ENCODE data around the gene IL12RB2.

GRCh38 chr1:67285780-67286488, 21.7 kb upstream of the IL12RB2 start:
- TF ChIP-seq POLR2A (IDR thresholded peaks at IDR 0.05) (no peak), CTCF (IDR thresholded peaks at IDR 0.05) (no peak)

Measured in uterus (tissue), 2 donors.